Activated CD4-positive, alpha-beta T cell treated with anti-CD3 and anti-CD28 coated beads, Interleukin-2, amount 50 U/mL, for 48 hours (primary cell): ENCODE data around the gene AKAP9.
A peak's percentile ranks its signal among the peaks of the same experiment; 100 is the strongest.
"Not testable (repeated sequence)": the region's sequence is repeated elsewhere in the genome, so short reads cannot be mapped to it uniquely, and the experiment has no call there.

Experiments used
- DNase-seq, 2 experiments: peaks; one replicate each; pipeline ENCODE4 v3.0.0-alpha.2; 2020

Gene AKAP9

DNA sequence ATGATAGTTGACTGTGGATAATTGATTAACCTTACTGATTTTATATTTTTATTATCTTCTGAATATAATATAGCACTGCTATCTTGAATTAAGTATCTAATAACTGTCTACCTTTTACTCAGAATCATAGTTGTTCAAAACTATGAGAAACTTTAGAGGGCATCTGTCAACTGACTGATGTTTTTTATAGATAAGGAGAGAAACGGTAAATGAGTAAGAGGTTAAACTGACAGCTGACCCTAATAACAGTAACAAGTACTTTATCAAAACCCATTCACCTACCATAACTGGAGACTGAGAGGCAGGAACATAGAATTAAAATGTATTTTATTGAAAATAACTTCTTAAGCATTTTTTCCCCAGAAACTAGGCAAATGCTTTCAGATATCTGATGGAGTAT lies 131.5 kb downstream of the AKAP9 start:
- DNase-seq = no peak

DNA sequence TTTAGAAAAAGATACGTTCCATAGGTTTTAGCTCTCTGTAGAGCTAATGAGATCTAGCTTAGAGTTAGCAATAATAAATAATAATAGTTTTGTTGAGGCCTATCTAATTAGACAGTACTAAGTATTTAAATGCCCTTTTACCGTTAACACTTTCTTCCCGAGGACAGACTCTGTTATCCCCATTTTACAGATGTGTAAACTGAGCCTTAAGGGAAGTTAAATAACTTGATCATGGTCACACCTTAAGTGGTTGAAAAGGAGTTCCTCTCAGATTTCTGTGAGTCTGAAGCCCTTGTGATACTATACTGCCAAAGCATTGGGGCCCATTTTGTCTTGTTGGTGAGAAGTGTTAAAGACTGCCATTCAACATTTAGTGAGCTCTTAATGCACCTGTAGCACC lies 132.0 kb downstream of the AKAP9 start:
- DNase-seq = no peak

DNA sequence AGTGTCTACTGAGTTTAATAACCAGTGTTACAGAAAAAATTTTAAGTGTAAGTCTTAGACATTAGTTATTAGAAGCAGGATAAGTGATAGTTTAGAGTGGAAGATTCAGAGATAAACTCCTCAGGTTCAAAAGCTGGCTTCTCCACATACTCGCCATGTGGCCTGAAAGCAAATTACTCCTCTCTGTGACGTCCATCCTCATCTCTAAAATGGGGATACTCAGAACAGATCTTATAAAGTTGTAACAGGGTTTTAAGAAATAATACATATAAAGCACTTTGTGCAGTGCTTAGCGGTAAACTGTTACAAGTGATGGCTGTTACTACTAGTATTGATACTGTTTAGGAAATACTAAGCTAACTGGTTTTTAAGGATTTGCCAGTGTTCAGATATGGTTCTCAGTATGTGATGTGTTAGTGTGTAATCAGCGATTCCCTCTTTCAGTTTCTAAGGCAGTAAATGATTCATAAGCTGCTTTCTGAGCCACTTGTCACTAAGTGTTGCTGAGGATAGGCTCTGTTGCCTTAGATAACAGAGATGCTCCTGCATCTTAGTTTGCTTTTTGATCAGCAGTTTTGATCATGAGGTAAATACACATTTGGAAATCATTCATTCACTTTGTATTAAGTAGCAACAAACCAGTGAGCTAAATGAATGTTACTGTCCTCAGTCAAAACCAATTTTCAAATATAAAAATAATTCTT lies 134.9 kb downstream of the AKAP9 start:
- no peak for DNase-seq

- no peak for DNase-seq
Observed at GRCh38 chr7:92076509-92076908, 135.8 kb downstream of the AKAP9 start.

DNA sequence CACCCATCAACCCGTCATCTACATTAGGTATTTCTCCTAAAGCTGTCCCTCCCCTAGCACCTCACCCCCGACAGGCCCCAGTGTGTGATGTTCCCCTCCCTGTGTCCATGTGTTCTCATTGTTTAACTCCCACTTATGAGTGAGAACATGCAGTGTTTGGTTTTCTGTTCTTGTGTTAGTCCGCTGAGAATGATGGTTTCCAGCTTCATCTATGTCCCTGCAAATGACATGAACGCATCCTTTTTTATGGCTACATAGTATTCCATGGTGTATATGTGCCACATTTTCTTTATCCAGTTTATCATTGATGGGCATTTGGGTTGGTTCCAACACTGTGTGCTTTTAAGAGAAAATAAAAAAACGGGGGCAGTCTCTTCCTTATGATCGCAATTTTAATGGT lies 143.3 kb downstream of the AKAP9 start:
- not testable (repeated sequence) for DNase-seq

- DNase-seq = no peak
Observed at GRCh38 chr7:92088266-92088665, 147.6 kb downstream of the AKAP9 start.

GRCh38 chr7:92092210-92092609 lies 151.5 kb downstream of the AKAP9 start:
- DNase-seq = no peak

- DNase-seq = no peak
Observed at GRCh38 chr7:92095380-92095779, 154.7 kb downstream of the AKAP9 start.

DNA sequence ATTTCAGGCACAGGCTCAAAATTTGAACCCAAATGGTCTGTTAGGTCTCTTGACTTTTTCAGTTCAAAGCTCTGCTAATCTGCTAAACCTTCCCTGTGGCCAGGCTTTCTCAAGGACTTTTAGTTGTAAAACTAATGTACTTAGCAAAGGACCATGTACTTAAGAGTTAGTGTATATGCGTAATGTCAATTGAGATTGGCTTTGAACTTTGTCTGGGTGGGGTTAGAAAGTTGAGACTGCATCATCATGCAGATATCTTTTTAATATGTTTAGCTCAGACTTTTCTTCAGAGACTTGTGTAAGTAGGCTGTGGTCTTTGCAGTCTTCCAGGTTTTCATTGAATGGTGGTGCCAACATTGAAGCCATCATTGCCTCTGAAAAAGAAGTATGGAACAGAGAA lies 159.9 kb downstream of the AKAP9 start:
- no peak for DNase-seq

GRCh38 chr7:92102862-92103261 lies 162.2 kb downstream of the AKAP9 start:
- DNase-seq = not testable (repeated sequence)

- no peak for DNase-seq
Observed at GRCh38 chr7:92108821-92109220, 168.2 kb downstream of the AKAP9 start.

GRCh38 chr7:92110857-92111256 lies 170.2 kb downstream of the AKAP9 start:
- DNase-seq = no peak

- no peak for DNase-seq
Observed at GRCh38 chr7:92115821-92116220, 175.2 kb downstream of the AKAP9 start.

DNA sequence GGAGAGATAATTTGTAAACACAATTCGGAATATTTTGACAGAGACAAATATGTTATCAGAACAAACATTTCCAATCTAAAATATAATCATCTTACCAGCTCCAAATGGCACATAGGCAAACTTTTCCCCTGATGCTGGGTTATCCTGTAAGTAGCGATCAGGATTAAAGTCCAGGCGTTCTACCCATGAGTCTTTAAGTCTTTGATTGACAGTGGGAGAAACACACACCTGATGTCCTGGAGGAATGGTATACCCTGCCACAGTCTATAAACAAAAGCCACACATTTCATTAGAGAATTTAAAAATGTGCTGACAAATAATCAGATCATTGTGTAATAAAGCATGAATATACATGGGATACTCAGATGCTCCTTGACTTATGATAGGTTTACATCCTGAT lies 176.3 kb downstream of the AKAP9 start:
- no peak for DNase-seq

- no peak for DNase-seq
Observed at GRCh38 chr7:92119213-92119759, 178.6 kb downstream of the AKAP9 start.

GRCh38 chr7:92121681-92122080 lies 181.0 kb downstream of the AKAP9 start:
- no peak for DNase-seq

- DNase-seq = no peak
Observed at GRCh38 chr7:92131093-92131492, 190.4 kb downstream of the AKAP9 start.

GRCh38 chr7:92131764-92132330 lies 191.2 kb downstream of the AKAP9 start:
- no peak for DNase-seq

DNA sequence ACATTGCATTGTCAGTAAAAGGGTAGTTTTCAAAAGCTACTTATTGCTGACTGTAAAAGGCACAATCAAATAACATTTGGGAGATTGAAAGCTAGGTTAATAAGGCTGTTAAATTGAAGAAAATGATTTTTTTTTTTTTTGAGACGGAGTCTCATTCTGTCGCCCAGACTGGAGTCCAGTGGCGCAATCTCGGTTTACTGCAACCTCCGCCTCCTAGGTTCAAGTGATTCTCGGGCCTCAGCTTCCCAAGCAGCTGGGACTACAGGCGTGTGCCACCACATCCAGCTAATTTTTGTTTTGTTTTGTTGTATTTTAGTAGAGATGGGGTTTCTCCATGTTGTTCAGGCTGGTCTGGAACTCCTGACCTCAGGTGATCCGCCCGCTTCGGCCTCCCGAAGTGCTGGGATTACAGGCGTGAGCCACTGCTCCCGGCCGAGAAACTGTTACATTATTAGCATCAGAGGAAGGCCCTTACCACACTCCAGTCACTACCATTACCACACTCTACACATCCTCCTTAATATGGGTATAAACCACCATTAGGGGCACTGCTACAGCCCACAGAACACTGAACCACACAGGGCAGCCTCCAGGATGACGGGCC lies 192.6 kb downstream of the AKAP9 start:
- DNase-seq = no peak

DNA sequence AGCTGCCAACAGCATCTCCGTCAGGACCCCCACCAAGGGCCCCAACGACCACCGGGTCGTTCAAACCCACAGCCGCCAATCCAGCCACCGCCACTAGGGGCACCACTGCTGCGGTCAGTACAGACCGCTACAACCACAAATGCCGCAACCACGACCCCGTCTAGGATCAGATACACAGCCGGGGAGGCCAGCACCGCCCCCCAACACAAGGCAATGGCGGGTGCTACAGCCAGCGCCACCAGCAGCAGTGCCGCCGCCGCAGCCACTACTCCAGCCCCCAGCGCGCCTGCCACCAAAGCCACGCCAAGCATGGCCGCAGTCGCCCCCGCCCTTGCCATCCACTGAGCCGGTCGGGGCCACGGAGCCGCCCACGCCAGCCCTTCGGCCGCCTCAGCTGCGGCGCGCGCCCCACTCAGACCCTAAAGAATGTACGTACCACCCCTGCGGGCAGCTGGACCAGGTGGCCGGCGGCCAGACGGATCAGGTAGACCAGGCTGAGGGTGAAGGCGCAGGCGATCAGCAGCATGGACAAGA lies 193.1 kb downstream of the AKAP9 start:
- DNase-seq = peak; percentile 66 to 71

GRCh38 chr7:92134271-92135051 lies 193.8 kb downstream of the AKAP9 start, which contains the start of gene CYP51A1:
Gene CYP51A1 (minus strand): TSS chr7:92134477. CDS start chr7:92134364, 113 bp downstream.
- peak; percentile 94 to 95 for DNase-seq

- DNase-seq = no peak
Observed at GRCh38 chr7:92135052-92135889, 194.6 kb downstream of the AKAP9 start.
